ENCODE results near the gene ZIC4.

DNA sequence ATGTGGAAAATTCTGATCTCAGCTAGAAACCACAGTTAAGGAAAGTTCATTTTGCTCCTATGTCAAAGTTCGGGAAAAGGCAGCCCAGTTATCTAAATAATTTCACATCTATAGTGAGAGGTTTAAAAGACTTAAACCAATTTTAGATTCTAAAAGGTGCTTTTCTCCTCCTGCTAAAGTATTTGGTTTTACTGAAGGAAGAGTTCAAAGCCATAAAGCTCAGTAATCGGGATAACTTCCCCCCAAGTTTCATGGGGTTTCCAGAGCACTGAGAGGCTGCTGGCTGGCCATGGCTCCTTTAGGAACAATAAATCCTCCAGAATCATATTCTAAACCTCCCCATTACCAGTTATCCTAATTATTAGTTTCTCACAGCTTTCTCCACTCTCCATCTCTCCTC lies 38.2 kb downstream of the ZIC4 start:
- TF ChIP-seq CTCF (IDR thresholded peaks at IDR 0.05 in 8 of 11, conservative IDR thresholded peaks at IDR 0.05 in 3 of 11) (no peak), POLR2AphosphoS5 (IDR thresholded peaks at IDR 0.05) (no peak), POLR2A (IDR thresholded peaks at IDR 0.05) (no peak)
